Activated naive CD4-positive, alpha-beta T cell treated with anti-CD3 and anti-CD28 coated beads, Interleukin-2, amount 50 U/mL, for 24 hours (primary cell): ENCODE measurements around the gene ANGPT4.
"Not testable (repeated sequence)": the region's sequence is repeated elsewhere in the genome, so short reads cannot be mapped to it uniquely, and the experiment has no call there.

Experiments used
- H3K27ac Mint-ChIP-seq: one replicate; pipeline ENCODE4 v1.8.0; 2021; ENCODE audit warnings: mild to moderate bottlenecking, mixed read lengths
- H3K27me3 Mint-ChIP-seq: one replicate; pipeline ENCODE4 v1.8.0; 2021; ENCODE audit warnings: mixed read lengths
- H3K36me3 Mint-ChIP-seq: one replicate; pipeline ENCODE4 v1.8.0; 2021; ENCODE audit warnings: mixed read lengths
- H3K4me1 Mint-ChIP-seq: one replicate; pipeline ENCODE4 v1.8.0; 2021; ENCODE audit warnings: mixed read lengths
- H3K4me3 Mint-ChIP-seq: one replicate; pipeline ENCODE4 v1.8.0; 2021; ENCODE audit warnings: mild to moderate bottlenecking, mixed read lengths
- H3K9me3 Mint-ChIP-seq: one replicate; pipeline ENCODE4 v1.8.0; 2021; ENCODE audit warnings: mixed read lengths

The ANGPT4 gene

DNA sequence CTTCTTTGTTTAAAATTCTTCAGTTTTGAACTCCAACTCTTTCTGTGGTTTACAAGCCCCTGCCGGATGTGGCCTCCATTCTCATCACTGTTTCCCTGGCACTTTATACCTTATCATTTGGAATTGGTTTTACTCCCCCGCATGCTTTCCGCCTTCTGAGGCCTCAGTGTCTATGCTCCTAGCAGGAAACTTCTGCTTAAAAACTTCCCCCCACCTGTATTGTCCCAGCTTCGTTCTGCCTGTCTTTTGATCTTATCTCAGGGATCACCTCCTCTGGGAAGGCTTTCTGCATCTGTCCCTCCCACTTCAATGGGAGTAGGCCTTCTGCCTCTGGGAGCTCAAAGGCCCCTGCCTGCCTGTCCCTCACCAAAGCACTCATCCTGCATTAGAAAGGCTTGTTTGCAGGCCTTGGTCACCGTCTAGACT is 3.4 kb upstream of the ANGPT4 start:
- H3K27ac Mint-ChIP-seq, result no peak overlapping the region
- H3K4me3 Mint-ChIP-seq, result no peak overlapping the region
- no peaks in the 10 kb centered on the region for H3K4me1 Mint-ChIP-seq
- no peaks in the 10 kb centered on the region for H3K9me3 Mint-ChIP-seq
- H3K36me3 Mint-ChIP-seq, result no peaks in the 10 kb centered on the region
- no peaks in the 10 kb centered on the region for H3K27me3 Mint-ChIP-seq

- Mint-ChIP-seq H3K36me3 (no peaks in the 10 kb centered on the region), H3K27ac (no peak overlapping the region), H3K4me3 (no peak overlapping the region), H3K4me1 (no peaks in the 10 kb centered on the region), H3K27me3 (no peaks in the 10 kb centered on the region), H3K9me3 (no peaks in the 10 kb centered on the region)
Measured at GRCh38 chr20:917416-917815, 1.3 kb upstream of the ANGPT4 start.

DNA sequence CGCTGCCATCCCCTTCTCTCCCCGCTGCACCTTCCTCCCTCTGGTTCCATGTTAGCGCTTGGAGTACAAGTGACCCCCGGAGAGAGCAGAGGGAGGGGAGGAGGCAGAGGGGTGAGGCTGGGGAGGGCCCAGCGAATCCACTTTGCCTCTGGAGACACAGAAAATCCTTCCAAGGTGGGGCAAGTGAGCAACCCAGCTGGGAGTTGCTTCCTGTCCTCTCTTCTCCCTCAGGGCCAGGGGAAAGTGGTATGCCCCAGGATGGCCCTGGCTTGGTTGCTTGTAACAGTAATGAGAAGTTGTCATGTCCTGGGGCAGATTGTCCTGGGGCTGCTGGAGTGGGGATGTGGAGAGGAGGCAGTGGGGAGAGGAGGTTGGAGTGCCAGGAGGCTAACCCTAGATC is 691 bp upstream of the ANGPT4 start:
- no peaks in the 10 kb centered on the region for H3K36me3 Mint-ChIP-seq
- H3K27me3 Mint-ChIP-seq, result no peaks in the 10 kb centered on the region
- no peak overlapping the region for H3K4me3 Mint-ChIP-seq
- no peaks in the 10 kb centered on the region for H3K9me3 Mint-ChIP-seq
- no peaks in the 10 kb centered on the region for H3K4me1 Mint-ChIP-seq
- no peak overlapping the region for H3K27ac Mint-ChIP-seq

DNA sequence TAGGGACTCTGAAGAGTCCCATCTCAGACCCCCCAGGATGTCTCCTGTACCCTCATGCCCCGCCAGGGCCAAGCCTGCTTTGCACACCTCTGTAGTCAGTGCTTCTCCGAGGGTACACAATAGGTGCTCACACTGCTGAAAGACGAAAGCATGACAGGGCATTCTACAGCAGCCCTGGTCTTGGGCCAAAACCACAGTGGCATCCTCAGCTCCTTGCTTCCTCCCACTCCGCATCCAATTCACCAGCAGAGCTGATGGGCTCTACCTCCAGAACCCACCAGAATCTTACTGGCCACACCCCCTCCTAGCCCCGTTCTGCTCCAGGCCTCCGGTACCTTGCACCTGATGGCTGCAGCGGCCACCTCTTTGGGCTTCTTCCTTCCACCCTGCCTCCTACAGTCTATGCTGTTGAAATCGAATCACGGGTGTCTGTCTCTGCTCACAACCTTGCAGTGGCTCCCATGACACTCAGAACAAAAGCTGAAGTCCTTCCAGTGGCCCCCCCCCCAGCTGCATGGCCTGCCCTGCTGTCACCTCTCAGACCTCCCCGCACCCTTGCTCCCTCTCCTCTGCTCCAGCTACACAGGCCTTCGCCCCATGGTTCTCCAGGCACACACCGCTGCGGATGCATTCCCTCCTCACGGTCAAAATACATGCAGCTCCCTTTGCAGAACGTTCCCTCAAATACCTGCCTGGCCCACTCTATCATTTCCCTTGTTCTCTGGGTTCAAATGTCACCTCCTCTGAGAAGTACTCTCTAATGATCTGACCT is 1.2 kb downstream of the ANGPT4 start:
- H3K36me3 Mint-ChIP-seq, result no peaks in the 10 kb centered on the region
- H3K9me3 Mint-ChIP-seq, result no peaks in the 10 kb centered on the region
- no peak overlapping the region for H3K4me3 Mint-ChIP-seq
- H3K4me1 Mint-ChIP-seq, result no peaks in the 10 kb centered on the region
- H3K27me3 Mint-ChIP-seq, result no peaks in the 10 kb centered on the region
- no peak overlapping the region for H3K27ac Mint-ChIP-seq

DNA sequence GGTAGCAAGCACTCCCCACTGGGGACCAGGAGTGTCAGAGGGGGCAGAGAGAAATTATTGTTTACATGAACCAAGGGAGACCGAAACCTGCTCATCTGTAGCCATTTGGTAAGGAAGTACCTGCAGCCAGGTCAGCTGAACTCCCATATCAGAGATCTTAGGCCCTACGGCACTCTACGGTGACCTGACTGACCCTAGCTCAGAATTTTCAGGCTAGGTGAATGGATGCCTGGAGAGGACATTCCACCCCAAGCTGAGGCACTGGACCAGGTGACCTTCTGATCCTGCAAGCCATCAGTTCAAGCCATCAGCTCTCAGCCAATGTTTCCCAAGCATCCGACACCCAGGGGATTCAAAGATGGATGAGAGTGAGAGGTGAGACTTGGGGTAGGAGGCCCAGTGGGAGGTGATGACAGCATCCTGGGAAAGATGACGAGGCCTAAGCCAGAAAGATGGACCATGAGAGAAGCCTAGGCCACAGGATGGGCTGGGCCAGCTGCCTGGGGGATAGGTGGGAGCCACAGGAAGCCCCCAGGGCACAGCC is 2.8 kb downstream of the ANGPT4 start:
- H3K4me3 Mint-ChIP-seq, result no peak overlapping the region
- H3K27ac Mint-ChIP-seq, result no peak overlapping the region
- no peaks in the 10 kb centered on the region for H3K36me3 Mint-ChIP-seq
- H3K4me1 Mint-ChIP-seq, result no peaks in the 10 kb centered on the region
- H3K9me3 Mint-ChIP-seq, result no peaks in the 10 kb centered on the region
- no peaks in the 10 kb centered on the region for H3K27me3 Mint-ChIP-seq

DNA sequence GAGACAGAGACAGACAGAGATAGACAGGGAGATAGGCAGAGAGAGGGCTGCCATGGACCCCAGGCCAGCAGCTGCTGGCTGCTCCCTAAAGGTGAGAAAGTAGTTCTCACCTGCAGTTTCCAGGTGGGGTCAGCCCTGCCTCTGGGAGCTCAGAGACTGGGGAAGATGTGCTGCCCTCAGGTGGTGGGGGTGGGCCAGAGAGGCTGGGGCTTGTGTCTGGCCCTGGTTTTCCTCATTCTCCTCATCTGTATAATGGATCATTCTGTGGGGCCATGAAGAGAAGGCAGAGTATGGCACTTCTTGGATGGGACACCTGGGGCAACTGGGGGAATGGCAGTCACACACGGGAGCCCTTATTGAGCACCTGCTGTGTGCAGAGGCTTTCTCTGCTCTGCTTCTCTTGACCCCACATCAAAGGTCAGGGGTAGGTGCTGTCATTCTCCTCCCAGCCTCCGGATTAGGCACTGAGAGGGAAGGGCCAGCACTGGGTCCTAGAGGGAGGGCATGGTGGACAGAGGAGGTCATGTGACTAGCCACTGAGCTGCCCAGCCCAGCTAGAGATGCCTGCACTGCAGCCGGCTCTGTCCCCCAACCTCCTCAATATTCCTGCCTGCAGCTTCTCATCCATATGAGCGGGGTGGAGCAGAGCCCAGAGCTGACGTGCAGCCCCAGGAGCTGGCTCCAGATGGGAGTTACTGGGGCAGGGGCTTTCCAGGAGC is 4.1 kb downstream of the ANGPT4 start:
- H3K9me3 Mint-ChIP-seq, result no peaks in the 10 kb centered on the region
- no peak overlapping the region for H3K27ac Mint-ChIP-seq
- no peaks in the 10 kb centered on the region for H3K36me3 Mint-ChIP-seq
- H3K4me3 Mint-ChIP-seq, result no peak overlapping the region
- H3K4me1 Mint-ChIP-seq, result no peaks in the 10 kb centered on the region
- no peaks in the 10 kb centered on the region for H3K27me3 Mint-ChIP-seq

- H3K4me1 Mint-ChIP-seq, result no peaks in the 10 kb centered on the region
- no peaks in the 10 kb centered on the region for H3K36me3 Mint-ChIP-seq
- no peaks in the 10 kb centered on the region for H3K27me3 Mint-ChIP-seq
- no peaks in the 10 kb centered on the region for H3K9me3 Mint-ChIP-seq
- no peak overlapping the region for H3K4me3 Mint-ChIP-seq
- H3K27ac Mint-ChIP-seq, result no peak overlapping the region
Measured at GRCh38 chr20:910870-911770, 5.0 kb downstream of the ANGPT4 start.

DNA sequence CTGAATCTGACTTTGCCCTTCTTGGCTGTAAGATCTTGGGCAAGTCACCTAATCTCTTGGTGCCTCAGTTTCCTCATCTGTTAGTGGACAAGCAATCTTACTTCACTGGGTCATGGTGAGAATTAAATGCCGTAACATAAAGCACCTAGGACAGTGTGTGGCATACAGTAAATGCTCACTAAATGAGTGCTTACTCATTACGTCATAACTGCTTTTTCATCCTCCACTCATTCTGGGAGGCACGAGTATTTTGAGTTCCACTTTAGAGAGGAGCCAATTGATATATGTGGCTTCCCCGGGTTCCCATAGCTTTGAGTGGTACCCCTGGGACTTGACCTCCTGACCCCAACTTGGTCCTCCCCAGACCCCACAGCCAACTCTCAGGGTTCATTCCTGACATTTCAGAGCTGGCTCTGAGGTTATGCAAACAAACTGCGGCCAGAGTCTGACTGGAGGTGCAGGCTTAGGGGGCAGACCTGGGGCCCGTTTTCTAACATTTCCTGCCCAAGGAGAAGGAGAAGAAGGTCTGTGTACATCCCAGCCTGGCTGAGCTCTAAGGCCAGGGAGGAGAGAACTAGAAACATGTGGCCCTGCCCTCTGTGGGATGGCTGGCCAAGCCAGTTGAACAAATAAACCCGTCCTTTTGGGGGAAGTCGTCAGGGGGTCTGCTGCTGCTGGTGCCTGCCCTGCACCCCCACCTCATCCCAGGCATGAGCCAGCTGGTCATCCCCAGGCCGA is 5.8 kb downstream of the ANGPT4 start:
- Mint-ChIP-seq H3K27ac (no peak overlapping the region), H3K36me3 (no peaks in the 10 kb centered on the region), H3K4me1 (no peaks in the 10 kb centered on the region), H3K9me3 (no peaks in the 10 kb centered on the region), H3K27me3 (no peaks in the 10 kb centered on the region), H3K4me3 (no peak overlapping the region)

DNA sequence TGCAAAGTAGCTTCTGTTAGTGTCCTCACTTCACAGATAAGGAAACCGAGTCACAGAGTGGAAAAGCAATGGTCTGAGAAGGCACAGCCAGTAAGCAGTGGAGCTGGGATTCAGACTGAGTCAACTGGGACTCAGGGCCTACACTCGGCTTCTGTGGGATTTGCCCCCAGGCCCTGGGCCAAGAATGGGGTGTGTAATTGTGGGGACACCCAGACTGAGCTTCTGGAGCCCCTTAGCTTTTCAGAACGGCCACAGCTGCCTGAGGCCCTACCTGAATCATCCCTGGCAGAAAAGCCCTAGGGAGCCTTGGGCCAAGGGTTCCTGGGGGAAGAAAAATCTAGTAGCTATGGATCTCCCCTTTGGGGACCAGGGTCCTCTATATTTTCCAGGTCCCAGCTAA is 6.5 kb downstream of the ANGPT4 start:
- no peaks in the 10 kb centered on the region for H3K36me3 Mint-ChIP-seq
- no peak overlapping the region for H3K4me3 Mint-ChIP-seq
- no peaks in the 10 kb centered on the region for H3K9me3 Mint-ChIP-seq
- H3K27me3 Mint-ChIP-seq, result no peaks in the 10 kb centered on the region
- H3K4me1 Mint-ChIP-seq, result no peaks in the 10 kb centered on the region
- H3K27ac Mint-ChIP-seq, result no peak overlapping the region

DNA sequence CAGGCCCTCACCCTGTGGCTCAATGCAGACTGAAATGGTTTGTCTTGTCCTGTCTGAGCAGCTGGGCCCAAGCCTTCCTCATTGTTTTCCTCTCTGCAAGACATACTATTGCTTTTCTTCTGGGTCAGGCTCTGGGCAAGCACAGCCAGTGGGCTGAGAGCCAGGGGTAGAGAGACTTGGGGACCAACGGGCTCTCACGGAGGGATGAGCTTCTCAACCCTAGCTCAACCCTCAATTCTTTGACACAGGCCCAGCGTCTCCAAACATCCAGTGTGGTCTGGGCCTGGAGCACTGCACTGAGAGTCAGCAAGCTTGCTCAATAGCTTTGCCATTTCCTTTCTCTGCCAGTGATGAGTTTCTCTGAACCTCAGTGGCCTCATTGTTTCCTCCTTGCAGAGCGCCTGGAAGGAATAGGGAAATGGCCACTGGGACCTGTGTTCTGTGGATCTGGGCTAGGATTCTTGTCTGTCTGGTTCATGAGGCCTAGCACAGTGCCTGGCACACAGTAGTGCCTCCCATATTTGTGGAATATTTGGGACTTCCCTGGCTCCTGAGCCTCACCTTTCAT is 9.3 kb downstream of the ANGPT4 start:
- no peak overlapping the region for H3K4me3 Mint-ChIP-seq
- H3K4me1 Mint-ChIP-seq, result no peaks in the 10 kb centered on the region
- H3K27me3 Mint-ChIP-seq, result no peaks in the 10 kb centered on the region
- no peak overlapping the region for H3K27ac Mint-ChIP-seq
- H3K36me3 Mint-ChIP-seq, result no peaks in the 10 kb centered on the region
- H3K9me3 Mint-ChIP-seq, result no peaks in the 10 kb centered on the region

DNA sequence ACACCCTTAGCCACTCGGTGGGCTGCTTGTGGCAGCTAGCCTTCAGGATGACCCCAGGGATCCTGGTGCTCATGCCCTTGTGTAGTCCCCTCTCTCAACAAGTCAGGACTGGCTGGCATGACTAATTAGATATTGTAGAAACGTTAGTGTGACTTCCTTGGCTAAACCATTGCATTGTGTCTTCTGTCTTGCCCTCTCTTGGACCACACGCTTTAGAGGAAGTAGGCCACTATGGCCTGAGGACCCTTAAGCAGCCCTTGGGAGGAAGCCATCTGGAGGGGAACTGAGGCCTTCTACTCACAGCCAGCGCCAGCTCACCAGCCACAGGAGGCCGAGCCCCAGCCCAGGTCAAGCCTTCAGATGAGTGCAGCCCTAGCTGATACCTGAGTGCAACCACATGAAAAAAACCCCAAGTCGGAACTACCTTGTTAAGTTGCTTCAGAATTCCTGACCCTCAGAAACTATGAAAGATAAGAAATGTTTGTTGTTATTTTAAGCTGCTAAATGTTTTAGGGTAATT is 10.1 kb downstream of the ANGPT4 start:
- H3K4me3 Mint-ChIP-seq, result no peak overlapping the region
- H3K36me3 Mint-ChIP-seq, result no peaks in the 10 kb centered on the region
- no peak overlapping the region for H3K27ac Mint-ChIP-seq
- no peaks in the 10 kb centered on the region for H3K9me3 Mint-ChIP-seq
- no peaks in the 10 kb centered on the region for H3K4me1 Mint-ChIP-seq
- H3K27me3 Mint-ChIP-seq, result no peaks in the 10 kb centered on the region

DNA sequence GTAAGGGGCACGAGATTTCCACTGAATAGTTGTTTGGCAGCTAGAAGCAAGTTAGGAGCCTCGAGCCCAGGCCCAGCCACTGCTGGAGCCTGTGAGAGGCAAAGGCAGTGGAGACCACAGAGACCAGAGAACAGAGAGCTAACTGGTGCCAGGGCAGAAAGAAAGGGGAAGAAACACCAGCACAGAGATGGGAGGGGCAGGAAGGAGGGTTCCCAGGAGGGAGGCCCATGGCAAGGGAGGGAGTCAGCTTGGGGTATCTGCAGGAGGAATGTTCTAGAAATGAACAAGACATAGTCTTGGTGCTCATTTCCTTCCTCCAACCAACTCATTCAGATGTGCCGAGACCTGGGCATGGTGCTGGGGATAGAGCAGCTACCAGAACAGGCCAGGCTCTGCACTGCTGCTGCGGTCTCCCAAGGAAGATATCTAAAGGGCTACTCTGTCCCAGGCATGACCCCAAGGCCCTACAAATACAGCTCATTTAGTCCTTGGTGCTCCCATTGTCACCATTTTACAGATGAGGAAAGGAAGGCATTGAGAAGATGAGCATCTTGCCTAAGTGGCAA is 10.7 kb downstream of the ANGPT4 start:
- H3K4me1 Mint-ChIP-seq, result no peaks in the 10 kb centered on the region

DNA sequence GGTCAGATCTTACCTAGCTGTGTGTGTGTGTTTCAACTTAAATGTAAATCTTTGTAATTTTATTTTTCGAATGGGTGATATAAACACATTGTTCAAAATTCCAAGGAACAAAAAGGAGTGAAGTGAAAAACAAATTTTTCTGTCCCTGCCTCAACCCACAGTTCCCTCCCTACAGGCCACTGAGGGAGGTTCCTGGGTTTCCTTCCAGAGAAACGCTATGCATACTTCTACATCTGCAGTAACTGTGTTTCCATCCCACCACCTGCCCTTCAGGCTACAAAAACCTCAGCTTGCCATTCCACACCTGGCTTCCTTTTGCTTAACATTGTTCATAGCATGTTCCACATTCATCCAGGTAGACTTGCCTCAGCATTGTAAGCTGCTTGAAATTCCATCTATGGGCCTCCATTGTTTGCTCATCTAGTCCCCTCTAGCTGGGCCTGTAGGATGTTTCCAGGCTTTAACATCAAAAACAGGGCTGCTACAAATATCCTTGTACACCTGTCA is 12.0 kb downstream of the ANGPT4 start:
- no peaks in the 10 kb centered on the region for H3K36me3 Mint-ChIP-seq
- no peaks in the 10 kb centered on the region for H3K4me1 Mint-ChIP-seq
- H3K27ac Mint-ChIP-seq, result no peak overlapping the region
- H3K27me3 Mint-ChIP-seq, result no peaks in the 10 kb centered on the region
- no peak overlapping the region for H3K4me3 Mint-ChIP-seq
- H3K9me3 Mint-ChIP-seq, result no peaks in the 10 kb centered on the region

More for the DNA sequence above, 10.7 kb downstream of the ANGPT4 start:
- no peak overlapping the region for H3K4me3 Mint-ChIP-seq
- H3K27me3 Mint-ChIP-seq, result no peaks in the 10 kb centered on the region
- H3K27ac Mint-ChIP-seq, result no peak overlapping the region
- H3K9me3 Mint-ChIP-seq, result no peaks in the 10 kb centered on the region
- no peaks in the 10 kb centered on the region for H3K36me3 Mint-ChIP-seq

DNA sequence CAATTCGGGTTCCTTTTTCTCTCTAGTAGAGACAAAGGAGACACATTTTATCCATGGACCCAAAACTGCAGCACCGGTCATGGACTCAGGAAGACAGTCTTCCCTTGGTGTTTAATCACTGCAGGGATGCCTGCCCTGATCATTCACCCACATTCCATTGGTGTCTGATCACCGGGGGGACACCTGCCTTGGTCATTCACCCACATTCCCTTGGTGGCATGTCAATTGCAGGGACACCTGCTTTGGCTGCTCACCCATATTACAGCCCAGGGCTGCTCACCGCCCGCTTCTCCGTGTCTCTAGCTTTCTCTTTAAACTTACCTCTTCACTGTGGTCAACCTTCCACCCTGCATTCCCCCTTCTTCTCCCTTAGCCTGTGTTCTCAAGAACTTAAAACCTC is 18.7 kb downstream of the ANGPT4 start:
- not testable (repeated sequence) for H3K4me1 Mint-ChIP-seq, H3K27me3 Mint-ChIP-seq, H3K4me3 Mint-ChIP-seq, H3K36me3 Mint-ChIP-seq, H3K27ac Mint-ChIP-seq, H3K9me3 Mint-ChIP-seq
